HEK293 (cell line): ENCODE measurements around the gene KRT12.

Source experiments
- PRDM1 ChIP-seq: fragments of 450-650 bp; formaldehyde crosslinking; IDR thresholded peaks from 2 replicates; pipeline ENCODE4; 2016; ENCODE audit warnings: missing biosample characterization, missing genetic modification characterization
- SP2 ChIP-seq: fragments of 450-650 bp; formaldehyde crosslinking; IDR thresholded peaks from 2 replicates; pipeline ENCODE4 v1.5.1; 2016; ENCODE audit warnings: missing biosample characterization, missing genetic modification characterization
- ZNF132 ChIP-seq: fragments of 450-650 bp; formaldehyde crosslinking; IDR thresholded peaks from 2 replicates; pipeline ENCODE4 v1.5.1; 2017; ENCODE audit warnings: missing biosample characterization, missing genetic modification characterization, borderline replicate concordance
- ZNF19 ChIP-seq: fragments of 450-650 bp; formaldehyde crosslinking; IDR thresholded peaks from 2 replicates; pipeline ENCODE4; 2016; ENCODE audit warnings: missing biosample characterization, missing genetic modification characterization, low read depth
- ZNF341 ChIP-seq: fragments of 450-650 bp; formaldehyde crosslinking; IDR thresholded peaks from 2 replicates; pipeline ENCODE4; 2016; ENCODE audit warnings: low read depth, missing biosample characterization, missing genetic modification characterization
- ZNF37A ChIP-seq: fragments of 450-650 bp; IDR thresholded peaks from 2 replicates; pipeline ENCODE4 v1.5.1; 2018; ENCODE audit warnings: missing biosample characterization, missing genetic modification characterization
- ZNF561 ChIP-seq: fragments of 450-650 bp; IDR thresholded peaks from 2 replicates; pipeline ENCODE4 v1.5.1; 2018; ENCODE audit warnings: missing biosample characterization, missing genetic modification characterization, borderline replicate concordance
- ZNF677 ChIP-seq: fragments of 450-650 bp; IDR thresholded peaks from 2 replicates; pipeline ENCODE4 v1.5.0; 2018; ENCODE audit warnings: missing biosample characterization, mild to moderate bottlenecking, missing genetic modification characterization, moderate library complexity
- ZNF843 ChIP-seq: fragments of 450-650 bp; formaldehyde crosslinking; IDR thresholded peaks from 2 replicates; pipeline ENCODE4 v1.5.1; 2016; ENCODE audit warnings: missing biosample characterization, missing genetic modification characterization
- TF ChIP-seq, protein P1 (sequence below): fragments of 450-650 bp; formaldehyde crosslinking; IDR thresholded peaks from 2 replicates; pipeline ENCODE4 v1.5.1; 2016; ENCODE audit warnings: missing biosample characterization, missing genetic modification characterization
- TF ChIP-seq, protein P2 (sequence below): sonication (generic); formaldehyde crosslinking; IDR thresholded peaks from 2 replicates; pipeline ENCODE4 v1.8.1; 2022; ENCODE audit warnings: mild to moderate bottlenecking, moderate library complexity, missing genetic modification reagents
- TF ChIP-seq, protein P3 (sequence below): fragments of 450-650 bp; formaldehyde crosslinking; IDR thresholded peaks from 2 replicates; pipeline ENCODE4 v1.5.1; 2016; ENCODE audit warnings: missing biosample characterization, missing genetic modification characterization, low read depth

DNA sequence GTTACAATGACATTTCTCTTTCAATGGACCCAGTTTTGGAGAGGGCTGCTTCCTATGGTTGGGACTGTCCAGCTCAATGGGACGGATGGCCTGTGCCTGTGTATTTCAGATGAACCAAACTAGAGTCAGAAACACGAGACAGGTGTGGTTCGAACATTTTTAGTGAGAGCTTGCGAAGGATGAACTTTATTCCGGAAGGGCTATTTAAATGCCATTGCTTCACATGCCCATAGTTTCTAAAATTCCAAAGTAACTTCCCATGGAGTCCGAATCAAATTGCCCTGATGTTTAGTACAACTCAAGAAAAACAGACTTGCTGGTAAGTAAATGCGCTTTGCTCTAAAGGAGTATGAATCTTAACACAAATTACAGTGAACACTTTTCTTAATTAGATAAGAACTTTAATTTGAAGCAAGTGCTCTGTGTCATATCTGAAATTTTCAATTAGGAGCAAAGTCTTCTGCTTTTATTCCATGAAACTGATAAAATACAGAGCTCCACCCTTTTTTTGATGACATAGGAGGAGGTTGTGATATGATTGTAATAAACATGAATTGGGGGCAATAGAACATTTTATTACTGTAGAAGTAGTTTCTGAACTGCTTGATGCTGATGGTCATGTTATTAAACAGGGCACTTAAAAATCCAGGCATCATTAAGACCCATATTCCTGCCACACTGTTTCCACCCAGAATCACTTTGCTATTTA lies 16.8 kb upstream of the KRT12 start:
- TF ChIP-seq PRDM1 (tag by site-specific recombination) (no peak), ZNF561 (tag by site-specific recombination) (no peak), ZNF37A (no peak), ZNF677 (tag by site-specific recombination) (no peak), ZNF132 (tag by site-specific recombination) (no peak), ZNF843 (tag by site-specific recombination) (no peak), ZNF19 (tag by site-specific recombination) (no peak), SP2 (tag by site-specific recombination) (no peak), ZNF341 (tag by site-specific recombination) (no peak)
- TF ChIP-seq, protein P1, sequence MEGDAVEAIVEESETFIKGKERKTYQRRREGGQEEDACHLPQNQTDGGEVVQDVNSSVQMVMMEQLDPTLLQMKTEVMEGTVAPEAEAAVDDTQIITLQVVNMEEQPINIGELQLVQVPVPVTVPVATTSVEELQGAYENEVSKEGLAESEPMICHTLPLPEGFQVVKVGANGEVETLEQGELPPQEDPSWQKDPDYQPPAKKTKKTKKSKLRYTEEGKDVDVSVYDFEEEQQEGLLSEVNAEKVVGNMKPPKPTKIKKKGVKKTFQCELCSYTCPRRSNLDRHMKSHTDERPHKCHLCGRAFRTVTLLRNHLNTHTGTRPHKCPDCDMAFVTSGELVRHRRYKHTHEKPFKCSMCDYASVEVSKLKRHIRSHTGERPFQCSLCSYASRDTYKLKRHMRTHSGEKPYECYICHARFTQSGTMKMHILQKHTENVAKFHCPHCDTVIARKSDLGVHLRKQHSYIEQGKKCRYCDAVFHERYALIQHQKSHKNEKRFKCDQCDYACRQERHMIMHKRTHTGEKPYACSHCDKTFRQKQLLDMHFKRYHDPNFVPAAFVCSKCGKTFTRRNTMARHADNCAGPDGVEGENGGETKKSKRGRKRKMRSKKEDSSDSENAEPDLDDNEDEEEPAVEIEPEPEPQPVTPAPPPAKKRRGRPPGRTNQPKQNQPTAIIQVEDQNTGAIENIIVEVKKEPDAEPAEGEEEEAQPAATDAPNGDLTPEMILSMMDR (tag by site-specific recombination): no peak
- TF ChIP-seq, protein P2, sequence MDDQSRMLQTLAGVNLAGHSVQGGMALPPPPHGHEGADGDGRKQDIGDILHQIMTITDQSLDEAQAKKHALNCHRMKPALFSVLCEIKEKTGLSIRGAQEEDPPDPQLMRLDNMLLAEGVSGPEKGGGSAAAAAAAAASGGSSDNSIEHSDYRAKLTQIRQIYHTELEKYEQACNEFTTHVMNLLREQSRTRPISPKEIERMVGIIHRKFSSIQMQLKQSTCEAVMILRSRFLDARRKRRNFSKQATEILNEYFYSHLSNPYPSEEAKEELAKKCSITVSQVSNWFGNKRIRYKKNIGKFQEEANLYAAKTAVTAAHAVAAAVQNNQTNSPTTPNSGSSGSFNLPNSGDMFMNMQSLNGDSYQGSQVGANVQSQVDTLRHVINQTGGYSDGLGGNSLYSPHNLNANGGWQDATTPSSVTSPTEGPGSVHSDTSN (CRISPR knock-in tag): no peak
- TF ChIP-seq, protein P3, sequence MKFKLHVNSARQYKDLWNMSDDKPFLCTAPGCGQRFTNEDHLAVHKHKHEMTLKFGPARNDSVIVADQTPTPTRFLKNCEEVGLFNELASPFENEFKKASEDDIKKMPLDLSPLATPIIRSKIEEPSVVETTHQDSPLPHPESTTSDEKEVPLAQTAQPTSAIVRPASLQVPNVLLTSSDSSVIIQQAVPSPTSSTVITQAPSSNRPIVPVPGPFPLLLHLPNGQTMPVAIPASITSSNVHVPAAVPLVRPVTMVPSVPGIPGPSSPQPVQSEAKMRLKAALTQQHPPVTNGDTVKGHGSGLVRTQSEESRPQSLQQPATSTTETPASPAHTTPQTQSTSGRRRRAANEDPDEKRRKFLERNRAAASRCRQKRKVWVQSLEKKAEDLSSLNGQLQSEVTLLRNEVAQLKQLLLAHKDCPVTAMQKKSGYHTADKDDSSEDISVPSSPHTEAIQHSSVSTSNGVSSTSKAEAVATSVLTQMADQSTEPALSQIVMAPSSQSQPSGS (tag by site-specific recombination): no peak
